IMR-90 (cell line): ENCODE measurements around the gene EPB41L4A. TPM values are rescaled to one million over a fixed set of nuclear protein-coding genes. Genes with fewer than 3 reads are reported as not detected.

Source experiments
- ATAC-seq: fragments of 200-7000 bp; cut with Tn5 transposase; 2 replicates; pipeline ENCODE4 v1.9.1; 2020; ENCODE audit warnings: low read depth, mild to moderate bottlenecking, moderate library complexity
- BruUV-seq: library from RNA; stranded (reverse); fragments of 400-500 nt; replicated peaks from 2 replicates; lab custom pipeline; 2021; lab: Mats Ljungman, UMichigan
- CTCF ChIA-PET: fragments of 300-600 bp; formaldehyde crosslinking; extraction: SDS; loops from one replicate; lab custom pipeline; 2021; ENCODE audit warnings: antibody characterized with exemption; lab: Yijun Ruan, JAX
- POLR2A ChIA-PET: fragments of 300-600 bp; sonication (Branson Sonifier 250); formaldehyde crosslinking; loops from one replicate; lab custom pipeline; 2022; ENCODE audit warnings: antibody characterized with exemption; ENCODE audit not compliant: unreplicated experiment; lab: Charles Lee
- DNase-seq: peaks from one replicate; pipeline ENCODE4 v3.0.0; 2013
- H2AFZ ChIP-seq: replicated peaks from 2 replicates; pipeline ENCODE3; 2013; ENCODE audit warnings: low read length, mild to moderate bottlenecking; ENCODE audit not compliant: poor library complexity
- H2AK5ac ChIP-seq: 2 replicates; pipeline ENCODE4 v1.6.1; 2013; ENCODE audit warnings: low read depth, low read length, inconsistent platforms
- H2AK9ac ChIP-seq: replicated peaks from 2 replicates; pipeline ENCODE3; 2013; ENCODE audit warnings: mild to moderate bottlenecking, low read depth, low read length, moderate library complexity; ENCODE audit not compliant: poor library complexity
- H2BK120ac ChIP-seq: 2 replicates; pipeline ENCODE4 v1.6.1; 2013; ENCODE audit warnings: low read depth, low read length, inconsistent platforms
- H2BK15ac ChIP-seq: 3 replicates; pipeline ENCODE4 v1.6.1; 2013; ENCODE audit warnings: low read depth, low read length, inconsistent platforms
- H2BK20ac ChIP-seq: 2 replicates; pipeline ENCODE4 v1.6.1; 2013; ENCODE audit warnings: low read depth, mild to moderate bottlenecking, inconsistent platforms, low read length, moderate library complexity
- H2BK5ac ChIP-seq: 2 replicates; pipeline ENCODE4 v1.6.1; 2013; ENCODE audit warnings: mild to moderate bottlenecking, low read depth, low read length, inconsistent platforms; ENCODE audit not compliant: poor library complexity, severe bottlenecking
- H3K14ac ChIP-seq: replicated peaks from 2 replicates; pipeline ENCODE4 v1.6.1; 2013; ENCODE audit warnings: low read depth, low read length, inconsistent platforms
- H3K18ac ChIP-seq: 2 replicates; pipeline ENCODE4 v1.6.1; 2013; ENCODE audit warnings: low read depth, low read length, control low read depth
- H3K23ac ChIP-seq: 2 replicates; pipeline ENCODE4 v1.6.1; 2013; ENCODE audit warnings: low read depth, low read length, inconsistent platforms
- H3K27ac ChIP-seq: 2 replicates; pipeline ENCODE4 v1.5.1; 2013; ENCODE audit warnings: mild to moderate bottlenecking, control low read depth, low read length; ENCODE audit not compliant: insufficient read depth
- H3K27me3 ChIP-seq: 2 replicates; pipeline ENCODE4 v1.6.1; 2013; ENCODE audit warnings: low read length; ENCODE audit not compliant: control insufficient read depth, insufficient read depth
- H3K36me3 ChIP-seq: 2 replicates; pipeline ENCODE4 v1.6.1; 2013; ENCODE audit warnings: low read length, mixed read lengths; ENCODE audit not compliant: control insufficient read depth, insufficient read depth
- H3K4ac ChIP-seq: 2 replicates; pipeline ENCODE4 v1.6.1; 2013; ENCODE audit warnings: low read depth, low read length, inconsistent platforms
- H3K4me1 ChIP-seq: 2 replicates; pipeline ENCODE4 v1.6.1; 2013; ENCODE audit warnings: low read length, mixed read lengths; ENCODE audit not compliant: control insufficient read depth, insufficient read depth
- H3K4me2 ChIP-seq: 2 replicates; pipeline ENCODE4 v1.6.1; 2013; ENCODE audit warnings: low read depth, mild to moderate bottlenecking, control low read depth, low read length, moderate library complexity
- H3K4me3 ChIP-seq: 2 replicates; pipeline ENCODE4 v1.5.1; 2013; ENCODE audit warnings: low read depth, mild to moderate bottlenecking, control low read depth, low read length, moderate library complexity; ENCODE audit not compliant: insufficient read depth
- H3K56ac ChIP-seq: 2 replicates; pipeline ENCODE4 v1.6.1; 2013; ENCODE audit warnings: low read length, inconsistent platforms; ENCODE audit not compliant: insufficient read depth; ENCODE audit errors: extremely low read depth
- H3K79me1 ChIP-seq, 2 experiments: 2 replicates each; pipeline ENCODE4 v1.6.1; 2013; ENCODE audit warnings: low read length in 2 of 2, inconsistent platforms in 1 of 2, low read depth in 1 of 2
- H3K9ac ChIP-seq: 2 replicates; pipeline ENCODE4 v1.6.1; 2013; ENCODE audit warnings: low read depth, low read length, control low read depth
- H3K9me1 ChIP-seq: 2 replicates; pipeline ENCODE4 v1.6.1; 2013; ENCODE audit warnings: low read length, inconsistent platforms; ENCODE audit not compliant: insufficient read depth
- H3K9me3 ChIP-seq: 2 replicates; pipeline ENCODE4 v1.6.1; 2013; ENCODE audit warnings: low read length; ENCODE audit not compliant: control insufficient read depth, insufficient read depth
- H4K20me1 ChIP-seq: 2 replicates; pipeline ENCODE4 v1.6.1; 2013; ENCODE audit warnings: low read length, inconsistent platforms; ENCODE audit not compliant: insufficient read depth
- H4K5ac ChIP-seq: 2 replicates; pipeline ENCODE4 v1.6.1; 2013; ENCODE audit warnings: mild to moderate bottlenecking, low read depth, low read length, control low read depth
- H4K8ac ChIP-seq, 2 experiments: 2 replicates each; pipeline ENCODE4 v1.6.1; 2013; ENCODE audit warnings: low read depth in 2 of 2, low read length in 2 of 2, control low read depth in 1 of 2, inconsistent platforms in 1 of 2
- H4K91ac ChIP-seq: 2 replicates; pipeline ENCODE4 v1.6.1; 2013; ENCODE audit warnings: low read depth, low read length, inconsistent platforms; ENCODE audit not compliant: insufficient read depth
- BHLHE40 ChIP-seq: fragments of 150-350 bp; IDR thresholded peaks from 2 replicates; pipeline ENCODE4 v1.6.1; 2016; ENCODE audit warnings: mild to moderate bottlenecking, low read depth, low read length
- CEBPB ChIP-seq: IDR thresholded peaks from 2 replicates; pipeline ENCODE4 v1.6.1; 2012; ENCODE audit warnings: low read depth, low read length, improper control_type of control experiment
- CHD1 ChIP-seq: IDR thresholded peaks from 2 replicates; pipeline ENCODE4 v1.6.1; 2012; ENCODE audit warnings: low read depth, low read length, improper control_type of control experiment
- CTCF ChIP-seq: conservative IDR thresholded peaks from 2 replicates; pipeline ENCODE4 v1.5.1; 2012; ENCODE audit warnings: mild to moderate bottlenecking, low read depth, low read length, improper control_type of control experiment
- ELK1 ChIP-seq: fragments of 150-350 bp; IDR thresholded peaks from 2 replicates; pipeline ENCODE4 v1.6.1; 2016; ENCODE audit warnings: low read depth, mild to moderate bottlenecking, low read length, moderate library complexity, borderline replicate concordance
- FOS ChIP-seq: fragments of 150-350 bp; IDR thresholded peaks from 2 replicates; pipeline ENCODE4 v1.6.1; 2016; ENCODE audit warnings: low read depth, low read length
- MAFK ChIP-seq: IDR thresholded peaks from 2 replicates; pipeline ENCODE4 v1.6.1; 2012; ENCODE audit warnings: low read depth, low read length, improper control_type of control experiment
- MAZ ChIP-seq: IDR thresholded peaks from 2 replicates; pipeline ENCODE4 v1.6.1; 2012; ENCODE audit warnings: low read depth, mild to moderate bottlenecking, low read length, improper control_type of control experiment, moderate library complexity, borderline replicate concordance
- MXI1 ChIP-seq: IDR thresholded peaks from 2 replicates; pipeline ENCODE4 v1.6.1; 2012; ENCODE audit warnings: low read depth, mild to moderate bottlenecking, low read length, moderate library complexity, borderline replicate concordance
- NFE2L2 ChIP-seq: fragments of 150-350 bp; IDR thresholded peaks from 2 replicates; pipeline ENCODE4 v1.6.1; 2016; ENCODE audit warnings: low read depth, mild to moderate bottlenecking, low read length
- POLR2A ChIP-seq: IDR thresholded peaks from 2 replicates; pipeline ENCODE4 v1.6.1; 2012; ENCODE audit warnings: mild to moderate bottlenecking, low read depth, low read length
- RAD21 ChIP-seq: IDR thresholded peaks from 2 replicates; pipeline ENCODE4 v1.6.1; 2012; ENCODE audit warnings: low read length, improper control_type of control experiment
- RCOR1 ChIP-seq: IDR thresholded peaks from 2 replicates; pipeline ENCODE4 v1.6.1; 2012; ENCODE audit warnings: mild to moderate bottlenecking, low read length, improper control_type of control experiment; ENCODE audit not compliant: insufficient replicate concordance
- RFX5 ChIP-seq: IDR thresholded peaks from 2 replicates; pipeline ENCODE4 v1.8.0; 2012; ENCODE audit warnings: low read depth, mild to moderate bottlenecking, low read length, moderate library complexity
- SMC3 ChIP-seq: fragments of 150-350 bp; IDR thresholded peaks from 2 replicates; pipeline ENCODE4 v1.6.1; 2016; ENCODE audit warnings: low read depth, mild to moderate bottlenecking, antibody characterized with exemption, low read length, moderate library complexity
- WGBS, 2 experiments: methylation state at CpG; one replicate each; pipeline versions ENCODE4 v1.1.5 to v1.1.7; 2013; ENCODE audit warnings: missing lambda C conversion rate in 2 of 2; ENCODE audit not compliant: insufficient read length in 1 of 2; ENCODE audit errors: extremely low coverage in 2 of 2; 5-methylcytosine and 5-hydroxymethylcytosine counted together
- dilution Hi-C: fragments of 300-500 bp; cut with HindIII; formaldehyde crosslinking; loops from one replicate; pipeline ENCODE4 v1.14.3; 2018; ENCODE audit warnings: low sequenced_read_pairs; ENCODE audit not compliant: unreplicated experiment
- in situ Hi-C: fragments of 300-500 bp; cut with MboI; formaldehyde crosslinking; loops from 3 replicates; pipeline ENCODE4 v1.14.3; 2019; ENCODE audit warnings: low sequenced_read_pairs, inconsistent platforms, mixed read lengths
- intact Hi-C: fragments of 100-400 bp; cut with micrococcal nuclease; formaldehyde crosslinking; loops from 2 replicates; pipeline ENCODE4 v1.10.0; 2022
- polyA plus RNA-seq, 3 experiments: library from polyadenylated mRNA; depleted of rRNA; stranded (reverse); fragments of >200 nt; gene quantifications; 2 replicates each; pipeline ENCODE4 v1.2.3, GENCODE V29; 2012; ENCODE audit warnings: low replicate concordance in 1 of 3
- total RNA-seq: library from RNA; depleted of rRNA; stranded (reverse); fragments of >200 nt; gene quantifications from 2 replicates; pipeline ENCODE4 v1.2.3, GENCODE V29; 2012
- TF ChIP-seq, protein P1 (sequence below): fragments of 150-350 bp; IDR thresholded peaks from 2 replicates; pipeline ENCODE4 v1.6.1; 2017; ENCODE audit warnings: mild to moderate bottlenecking, antibody characterized with exemption, low read length, low read depth

The EPB41L4A gene
- total and polyA plus RNA-seq, 2 of the 4 experiments (the other 2 are of a cell fraction): under 0.01 to 0.02 TPM

DNA sequence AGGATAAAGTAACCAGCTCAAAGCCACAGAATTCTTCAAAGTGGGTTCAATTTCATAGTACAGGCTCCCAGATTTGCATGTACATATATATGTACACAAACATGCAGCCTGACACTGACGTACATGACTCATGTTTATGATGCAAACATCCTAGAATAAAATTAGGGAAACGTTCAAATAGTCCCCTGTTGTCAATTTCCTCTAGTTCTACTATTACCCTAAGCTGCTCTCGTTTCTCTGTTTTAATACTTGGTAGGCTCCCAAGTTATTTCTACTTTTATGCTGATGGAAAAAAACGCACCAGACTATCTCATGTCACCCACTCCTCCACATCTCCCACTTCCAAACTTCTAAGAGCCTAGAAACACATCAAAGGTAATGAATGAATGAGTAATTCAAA, 229.7 kb downstream of the EPB41L4A start:
- H3K9me3 ChIP-seq: no peaks in the 10 kb centered on the region
- H3K27ac ChIP-seq: no peak overlapping the region
- H3K79me1 ChIP-seq: no peaks in the 10 kb centered on the region
- no CpG with 5 or more reads among the region's 4 CpGs for WGBS, 2 experiments
- H4K91ac ChIP-seq: no peak overlapping the region
- POLR2A ChIA-PET: no interaction called here
- no peak overlapping the region for H2AK5ac ChIP-seq
- H2BK120ac ChIP-seq: no peak overlapping the region
- H3K56ac ChIP-seq: no peak overlapping the region
- H4K8ac ChIP-seq: no peak overlapping the region
- CTCF ChIA-PET: no interaction called here
- no peak for DNase-seq
- no peak overlapping the region for H3K18ac ChIP-seq
- TF ChIP-seq RCOR1: no peak
- TF ChIP-seq RAD21: no peak
- TF ChIP-seq CHD1: no peak
- TF ChIP-seq CEBPB: no peak
- TF ChIP-seq SMC3: no peak
- no peak for TF ChIP-seq MXI1
- TF ChIP-seq, protein P1, sequence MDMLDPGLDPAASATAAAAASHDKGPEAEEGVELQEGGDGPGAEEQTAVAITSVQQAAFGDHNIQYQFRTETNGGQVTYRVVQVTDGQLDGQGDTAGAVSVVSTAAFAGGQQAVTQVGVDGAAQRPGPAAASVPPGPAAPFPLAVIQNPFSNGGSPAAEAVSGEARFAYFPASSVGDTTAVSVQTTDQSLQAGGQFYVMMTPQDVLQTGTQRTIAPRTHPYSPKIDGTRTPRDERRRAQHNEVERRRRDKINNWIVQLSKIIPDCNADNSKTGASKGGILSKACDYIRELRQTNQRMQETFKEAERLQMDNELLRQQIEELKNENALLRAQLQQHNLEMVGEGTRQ: no peak
- no peak for TF ChIP-seq MAFK
- no peak for TF ChIP-seq MAZ
- no peak for TF ChIP-seq CTCF
- TF ChIP-seq POLR2A: no peak
- TF ChIP-seq BHLHE40: no peak
- no peak for TF ChIP-seq FOS
- no peak for TF ChIP-seq NFE2L2
- TF ChIP-seq ELK1: no peak
- TF ChIP-seq RFX5: no peak
- H3K9ac ChIP-seq: no peak overlapping the region
- no peak overlapping the region for H3K4ac ChIP-seq
- no peak overlapping the region for H2AK9ac ChIP-seq
- dilution Hi-C loops: no loop called here
- H4K20me1 ChIP-seq: no peaks in the 10 kb centered on the region
- no TSS peak for BruUV-seq
- H3K36me3 ChIP-seq: no peaks in the 10 kb centered on the region
- H2BK15ac ChIP-seq: no peak overlapping the region
- no peak overlapping the region for H3K23ac ChIP-seq
- H2BK5ac ChIP-seq: no peak overlapping the region
- H3K9me1 ChIP-seq: no peaks in the 10 kb centered on the region
- H3K14ac ChIP-seq: no peak overlapping the region
- H3K4me2 ChIP-seq: no peak overlapping the region
- H3K4me1 ChIP-seq: no peaks in the 10 kb centered on the region
- intact Hi-C loops: no loop called here
- no peak overlapping the region for H2BK20ac ChIP-seq
- peaks cover 17% of the 10 kb centered on the region for H3K27me3 ChIP-seq
- ATAC-seq: no peak
- in situ Hi-C loops: no loop called here
- no peak overlapping the region for H2AFZ ChIP-seq
- H4K5ac ChIP-seq: no peak overlapping the region
- H3K4me3 ChIP-seq: no peak overlapping the region
